ENCODE data around the gene RPS14. TPM values are rescaled to one million over a fixed set of nuclear protein-coding genes. Genes with fewer than 3 reads are reported as not detected.
"Not testable (repeated sequence)": the region's sequence is repeated elsewhere in the genome, so short reads cannot be mapped to it uniquely, and the experiment has no call there.

Gene RPS14
- total RNA-seq, 1 donor from 2014 or later = 1,424 TPM

DNA sequence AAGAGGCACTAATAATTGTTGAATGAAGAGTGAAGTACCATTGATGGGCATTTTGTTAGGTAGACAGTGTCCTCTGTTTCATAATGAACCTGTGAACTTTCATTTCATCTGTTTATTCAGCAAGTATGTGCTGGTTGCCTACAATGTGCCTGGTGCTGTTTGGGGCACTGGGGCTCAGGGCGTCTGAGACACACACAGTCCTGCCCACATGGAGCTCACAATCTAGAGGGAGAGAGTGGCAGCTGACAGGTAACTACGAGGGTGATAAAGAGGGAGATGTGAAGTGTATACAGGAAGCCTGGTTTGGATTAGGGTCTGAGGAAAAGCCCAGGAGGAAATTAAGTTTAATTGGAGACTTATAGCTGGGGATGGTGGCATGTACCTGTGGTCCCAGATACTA, 29.9 kb upstream of the RPS14 start:
- DNase-seq (ENCODE audit: low spot score) = no peak

DNA sequence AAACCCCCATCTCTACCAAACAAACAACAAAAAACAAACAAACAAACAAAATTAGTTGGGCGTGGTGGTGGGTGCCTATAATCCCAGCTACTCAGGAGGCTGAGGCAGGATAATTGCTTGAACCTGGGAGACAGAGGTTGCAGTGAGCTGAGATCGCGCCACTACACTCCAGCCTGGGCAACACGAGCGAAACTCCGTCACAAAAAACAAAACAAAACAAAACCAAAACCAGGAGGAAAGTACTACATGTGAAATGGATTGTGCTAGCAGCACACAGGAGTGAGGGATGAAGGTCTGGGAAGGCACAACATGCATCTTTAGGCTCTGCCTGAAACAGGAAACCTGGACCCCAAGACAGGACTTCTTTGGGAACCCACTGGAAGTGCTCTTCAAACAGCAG, 27.0 kb upstream of the RPS14 start:
- DNase-seq (ENCODE audit: low spot score) = not testable (repeated sequence)

DNA sequence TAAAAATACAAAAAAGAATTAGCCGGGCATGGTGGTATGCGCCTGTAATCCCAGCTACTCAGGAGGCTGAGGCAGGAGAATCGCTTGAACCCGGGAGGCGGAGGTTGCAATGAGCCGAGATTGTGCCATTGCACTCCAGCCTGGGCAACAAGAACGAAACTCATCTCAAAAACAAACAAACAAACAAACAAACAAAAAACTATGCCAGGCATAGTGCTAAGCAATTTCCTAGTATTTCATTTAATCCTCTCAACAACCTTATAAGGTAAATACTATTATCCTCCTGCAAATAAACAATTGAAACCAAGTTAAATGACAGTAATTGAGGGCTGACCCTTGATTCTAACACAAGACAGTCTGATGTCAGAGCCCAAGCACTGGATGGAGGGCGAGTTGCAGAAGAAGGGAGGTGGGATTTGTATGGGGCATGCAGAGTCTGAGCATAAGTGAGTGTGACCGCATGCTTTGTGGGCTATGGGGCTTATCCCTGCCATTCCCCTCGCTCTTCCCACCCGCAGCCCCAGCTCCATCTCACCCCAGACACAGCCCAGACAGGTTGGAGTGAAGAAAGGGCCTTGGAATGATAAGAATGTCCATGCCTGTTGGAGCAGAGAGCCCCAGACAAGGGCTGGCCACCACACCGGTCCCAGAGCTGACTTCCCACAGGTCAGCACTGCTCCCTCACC, 24.3 kb upstream of the RPS14 start:
- no peak for DNase-seq (ENCODE audit: low spot score)

DNA sequence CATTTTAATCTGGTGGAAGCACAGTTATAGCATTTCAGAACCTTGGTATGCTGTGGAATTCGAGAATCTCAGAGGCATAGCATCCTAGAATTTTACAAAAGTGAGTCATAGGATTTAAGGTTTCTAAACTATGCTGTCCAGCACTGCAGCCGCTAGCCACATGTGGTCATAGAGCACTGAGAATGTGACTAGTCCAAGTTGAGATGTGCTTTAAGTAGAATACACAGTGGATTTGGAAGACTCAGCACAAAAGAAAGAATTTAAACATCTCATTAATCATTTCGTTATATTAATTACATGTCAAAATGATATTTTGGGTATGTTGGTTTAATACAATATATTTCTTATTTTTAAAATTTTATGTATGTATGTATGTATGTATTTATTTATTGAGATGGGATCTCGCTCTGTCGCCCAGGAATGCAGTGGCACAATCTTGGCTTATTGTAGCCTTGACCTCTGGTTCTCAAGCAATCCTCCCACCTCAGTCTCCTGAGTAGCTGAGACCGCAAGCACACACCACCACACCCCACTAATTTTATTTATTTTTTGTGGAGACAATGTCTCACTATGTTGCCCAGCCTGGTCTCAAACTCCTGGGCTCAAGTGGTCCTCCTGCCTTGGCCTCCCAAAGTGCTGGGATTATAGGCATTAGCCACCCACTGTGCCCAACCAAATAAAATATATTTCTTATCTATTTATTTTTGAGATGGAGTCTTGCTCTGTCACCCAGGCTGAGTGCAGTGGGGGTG, 20.4 kb upstream of the RPS14 start:
- DNase-seq (ENCODE audit: low spot score) = no peak

DNA sequence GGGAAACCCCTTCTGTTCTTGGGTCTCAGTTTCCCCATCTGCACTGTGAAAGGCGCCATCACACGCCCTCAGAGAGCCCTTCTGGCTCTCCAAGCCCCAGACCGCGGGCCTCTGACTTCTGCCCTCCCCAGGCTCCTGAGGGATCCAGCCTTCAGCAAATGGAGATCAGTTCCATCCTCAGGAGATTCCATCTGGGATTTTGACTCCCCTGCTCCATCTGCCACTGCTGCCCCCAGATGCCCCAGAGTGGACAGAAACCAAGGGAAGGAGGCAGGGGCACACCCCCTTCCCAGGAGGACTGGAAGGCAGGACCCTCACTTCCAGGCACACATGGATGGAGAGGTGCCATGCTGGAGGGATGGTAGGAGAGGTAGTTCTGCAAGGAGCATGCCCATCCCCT, 18.7 kb upstream of the RPS14 start:
- no peak for DNase-seq (ENCODE audit: low spot score)

DNA sequence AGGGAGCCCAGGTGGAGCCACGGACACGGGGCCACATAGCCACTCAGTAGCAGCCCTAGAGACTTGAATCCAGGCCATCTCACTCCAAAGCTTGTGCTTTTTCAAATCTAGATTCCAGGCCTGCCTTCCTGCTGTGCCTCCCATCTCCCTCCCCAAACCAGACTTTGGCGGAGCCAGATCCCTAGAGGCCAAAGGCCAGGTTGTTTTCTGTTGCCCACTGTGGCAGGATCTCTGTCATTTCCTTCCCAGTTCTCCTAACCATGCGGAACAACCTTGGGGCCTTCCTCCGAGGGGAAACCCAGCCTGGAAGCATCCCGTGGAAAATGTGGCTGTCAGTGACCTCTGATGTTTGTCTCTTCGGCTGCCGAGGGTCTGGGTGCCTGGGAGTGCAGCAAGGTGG, 16.4 kb upstream of the RPS14 start:
- DNase-seq (ENCODE audit: low spot score) = no peak

DNA sequence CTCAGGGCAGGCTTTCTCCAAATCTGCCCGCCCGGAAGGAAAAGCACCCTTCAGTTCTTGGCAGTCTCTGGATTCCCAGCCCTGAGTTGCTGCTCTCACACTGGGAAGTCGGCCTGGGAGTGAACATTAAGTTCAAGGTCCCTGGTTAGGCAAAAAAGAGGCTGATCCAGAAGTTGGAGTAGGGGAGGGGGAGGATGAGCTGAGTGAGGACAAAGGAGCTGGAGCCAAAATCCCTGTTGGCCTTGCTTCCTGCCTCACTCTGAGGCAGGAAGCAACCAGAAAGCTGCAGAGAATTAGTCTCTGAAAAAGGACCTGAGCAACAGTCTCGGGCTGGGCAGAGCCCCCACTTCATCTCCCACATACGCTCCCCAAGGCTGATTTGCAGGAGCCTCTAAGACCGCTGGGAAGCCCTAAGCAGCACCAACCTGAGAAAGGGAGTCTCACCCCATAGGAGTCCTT, 15.0 kb upstream of the RPS14 start:
- DNase-seq (ENCODE audit: low spot score) = no peak

DNA sequence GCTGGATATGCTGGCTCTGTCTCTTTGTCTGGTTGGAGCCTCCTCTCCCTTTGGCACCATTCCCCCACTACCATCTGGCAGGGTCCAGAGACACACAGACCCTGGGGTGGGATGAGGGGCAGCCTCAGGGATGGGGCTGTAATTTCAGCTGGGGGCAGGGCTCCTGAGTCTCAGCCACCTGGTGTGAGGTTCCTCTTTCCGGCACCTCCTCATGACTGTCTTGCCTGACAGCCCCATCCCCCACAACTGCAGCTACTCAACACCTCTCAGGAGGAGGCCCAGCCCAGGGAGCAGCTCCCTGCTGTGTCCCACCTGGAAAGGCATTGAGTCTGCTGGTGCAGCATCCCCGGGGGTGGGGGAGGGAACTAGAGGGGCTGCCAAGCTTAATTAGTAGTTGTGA, 11.7 kb upstream of the RPS14 start:
- no peak for DNase-seq (ENCODE audit: low spot score)

DNA sequence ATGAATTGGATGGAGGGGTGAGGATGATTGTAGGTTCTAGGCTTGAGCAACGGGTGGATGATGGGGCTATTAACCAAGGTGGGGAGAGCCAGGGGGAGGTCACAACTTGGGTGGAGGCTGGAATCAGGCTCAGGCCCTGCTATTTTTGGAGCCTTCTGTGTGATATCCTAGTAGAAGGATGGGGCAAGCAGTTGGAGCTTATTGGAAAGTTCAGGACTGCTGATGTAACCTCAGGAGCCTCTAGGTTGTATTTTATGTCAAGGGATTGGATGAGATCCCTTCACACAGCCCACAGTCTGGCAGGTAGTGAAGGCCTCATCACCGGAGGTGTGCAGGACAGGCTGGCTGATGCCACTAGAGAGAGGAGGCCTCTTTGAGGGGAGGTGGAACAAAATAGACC, 11.2 kb upstream of the RPS14 start:
- no peak for DNase-seq (ENCODE audit: low spot score)

DNA sequence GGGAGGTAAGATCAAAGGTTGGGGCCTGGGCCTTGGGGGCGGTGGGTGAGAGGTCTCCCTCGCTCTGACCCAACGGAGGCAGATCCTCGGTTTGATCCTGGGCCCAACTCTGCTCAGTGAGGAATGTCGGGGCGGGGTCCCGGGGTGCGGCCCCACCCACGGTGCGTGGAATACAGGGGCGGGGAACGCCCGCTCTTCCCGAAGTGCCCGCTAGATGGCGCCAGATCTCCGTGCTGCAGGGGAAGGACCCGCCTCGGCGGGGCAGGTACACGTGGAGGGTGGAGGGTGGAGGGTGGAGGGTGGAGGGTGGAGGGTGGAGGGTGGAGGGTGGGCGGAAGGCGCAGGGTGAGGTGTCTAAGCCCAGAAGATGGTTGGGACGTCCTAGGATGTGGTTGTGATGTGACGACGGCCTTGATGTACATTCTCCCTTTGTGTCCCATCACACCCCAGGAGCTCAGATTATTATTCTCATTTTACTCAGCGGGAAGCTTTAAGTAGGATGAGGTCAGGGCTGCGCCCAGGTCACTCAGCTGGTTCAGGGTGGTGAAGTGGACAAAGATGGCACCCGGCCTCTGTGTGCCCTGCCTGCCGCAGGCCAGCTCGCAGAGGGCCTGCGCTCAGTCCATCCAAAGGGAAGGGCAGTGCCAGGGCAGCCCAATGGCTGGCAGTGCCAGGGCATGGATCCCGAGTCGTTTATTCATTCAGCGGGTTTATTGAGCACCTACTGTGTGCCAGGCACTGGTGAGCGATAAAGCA, 9.4 kb upstream of the RPS14 start:
- peak; percentile 71 for DNase-seq (ENCODE audit: low spot score)

DNA sequence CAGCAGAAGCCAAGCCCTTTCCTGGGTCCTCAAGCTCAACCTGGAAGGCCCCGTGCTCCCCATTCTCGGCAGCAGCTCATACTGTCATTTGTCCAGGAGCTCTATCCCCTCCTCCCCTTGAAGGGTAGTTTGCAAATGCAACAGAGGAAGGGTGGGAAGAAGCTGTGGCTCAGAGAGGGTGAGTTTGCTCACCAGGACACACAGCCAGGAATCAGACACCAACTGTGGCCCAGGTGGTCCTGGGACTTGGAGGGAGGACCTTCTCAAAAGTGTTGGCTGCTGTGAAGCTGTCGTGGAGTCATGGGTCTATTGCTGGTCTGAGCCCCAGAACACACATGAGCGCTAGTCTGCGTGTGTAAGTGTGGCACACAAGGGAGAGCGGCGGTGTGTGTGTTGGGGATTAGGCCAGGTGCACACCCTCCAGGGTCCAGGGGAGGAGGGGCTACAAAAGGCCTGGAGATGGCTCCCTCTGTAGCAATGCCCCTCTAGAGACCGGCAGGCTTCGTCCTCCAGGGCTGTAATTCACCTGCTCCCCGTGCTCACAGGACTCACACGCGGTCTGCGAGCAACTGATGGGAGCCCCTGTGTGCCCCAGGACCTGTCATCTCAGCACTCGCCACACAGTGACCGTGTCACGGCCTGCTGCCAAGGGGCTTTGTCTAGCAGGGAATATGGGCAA, 8.2 kb upstream of the RPS14 start:
- DNase-seq (ENCODE audit: low spot score) = no peak

DNA sequence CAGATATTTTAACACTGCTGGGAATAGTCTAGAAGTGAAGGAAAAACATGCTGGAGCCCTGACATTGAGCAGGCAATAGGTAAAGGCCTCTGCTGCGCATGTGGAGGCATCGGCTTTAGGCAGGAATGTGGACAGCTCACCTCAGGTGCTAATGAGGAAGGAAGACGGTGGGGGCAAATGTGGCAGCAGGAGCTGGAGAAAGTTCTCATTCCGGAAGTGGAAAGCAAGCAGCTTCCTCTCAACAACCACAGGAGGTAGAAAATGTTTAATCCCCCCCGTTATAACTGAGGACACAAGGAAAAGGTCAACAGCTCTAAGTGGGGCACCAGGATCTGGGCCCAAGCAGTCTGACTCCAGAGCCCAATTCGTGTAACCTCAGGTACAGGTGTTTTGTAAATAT, 7.6 kb upstream of the RPS14 start:
- no peak for DNase-seq (ENCODE audit: low spot score)

DNA sequence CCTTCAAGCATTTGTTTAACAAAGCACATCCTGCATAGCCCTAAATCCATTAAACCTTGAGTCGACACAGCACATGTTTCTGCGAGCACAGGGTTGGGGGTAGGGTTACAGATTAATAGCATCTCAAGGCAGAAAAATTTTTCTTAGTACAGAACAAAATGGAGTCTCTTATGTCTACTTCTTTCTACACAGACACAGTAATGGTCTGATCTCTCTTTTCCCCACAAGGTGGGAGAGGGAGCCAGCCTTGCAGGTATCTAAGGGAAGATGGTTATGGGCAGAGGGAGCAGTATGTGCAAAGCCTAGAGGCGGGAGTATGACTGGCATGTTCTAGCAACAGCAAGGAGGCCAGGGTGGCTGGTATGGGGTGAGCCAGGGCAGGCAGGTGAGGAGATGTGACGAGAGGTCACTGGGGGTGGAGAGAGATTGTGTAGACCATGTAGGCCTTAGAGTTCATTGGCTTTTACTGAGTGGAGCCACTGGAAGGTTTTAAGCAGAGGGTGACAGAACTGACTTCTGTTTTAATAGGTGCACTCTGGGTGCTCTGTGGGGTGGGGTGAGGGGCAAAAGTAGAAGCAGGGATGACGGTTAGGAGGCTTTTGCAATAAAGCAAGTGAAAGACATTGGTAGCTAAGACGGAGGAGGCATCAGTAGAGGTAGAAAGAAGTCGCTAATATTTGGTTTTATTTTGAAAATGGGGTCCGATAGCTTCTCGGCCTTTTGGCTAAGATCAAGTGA, 5.1 kb upstream of the RPS14 start:
- DNase-seq (ENCODE audit: low spot score) = no peak

DNA sequence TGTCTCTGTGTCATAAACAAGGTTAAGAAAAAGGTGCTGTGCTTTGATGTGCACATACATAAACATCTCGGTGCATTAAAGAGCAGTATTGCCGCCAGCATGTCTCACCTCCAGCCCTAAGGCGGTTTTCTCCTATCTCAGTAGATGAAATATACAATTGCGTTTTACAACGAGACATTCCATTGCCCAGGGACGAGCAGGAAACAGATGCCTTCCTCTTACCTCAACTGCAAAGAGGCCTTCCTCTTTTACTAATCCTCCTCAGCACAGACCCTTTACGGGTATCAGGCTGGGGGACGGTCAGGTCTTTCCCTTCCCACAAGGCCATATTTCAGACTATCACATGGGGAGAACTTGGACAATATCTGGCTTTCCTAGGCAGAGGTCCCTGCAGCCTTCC, 4.5 kb upstream of the RPS14 start:
- not testable (repeated sequence) for DNase-seq (ENCODE audit: low spot score)

DNA sequence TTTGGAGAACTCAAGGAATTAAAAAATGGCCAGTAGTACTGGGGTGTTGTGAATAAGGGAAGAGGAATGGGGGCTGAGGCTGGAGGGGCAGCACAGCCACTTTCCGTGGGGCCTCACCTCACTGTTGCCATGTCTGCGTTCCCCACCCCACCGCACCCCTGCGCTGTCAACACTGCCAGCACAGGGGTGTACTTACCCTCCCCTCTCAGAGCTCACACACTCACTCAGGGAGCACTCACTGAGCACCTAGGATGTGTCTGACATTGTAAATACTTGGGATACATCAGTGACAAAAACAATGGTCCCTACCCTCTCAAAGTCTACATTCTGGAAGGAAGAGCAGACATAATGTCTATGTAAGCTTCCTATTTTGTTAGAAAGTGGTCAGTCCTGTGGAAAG, 3.4 kb upstream of the RPS14 start:
- no peak for DNase-seq (ENCODE audit: low spot score)

DNA sequence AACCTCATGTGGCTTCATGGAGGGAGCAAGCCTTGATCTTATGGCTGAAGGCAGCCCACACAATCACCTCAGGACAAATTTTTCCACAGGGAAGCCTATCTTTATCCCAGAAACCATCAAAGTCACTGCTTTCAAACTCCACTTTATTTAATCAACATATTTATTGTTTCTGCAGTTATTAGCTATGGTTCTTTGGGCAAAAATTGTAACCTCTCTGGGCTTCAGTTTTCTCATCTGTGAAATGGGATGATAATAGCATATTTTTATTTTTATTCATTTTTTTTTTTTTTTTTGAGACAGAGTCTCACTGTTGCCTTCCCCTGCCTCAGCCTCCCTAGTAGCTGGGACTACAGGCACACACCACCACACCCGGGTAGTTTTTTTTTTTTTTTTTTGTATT, 2.1 kb upstream of the RPS14 start:
- DNase-seq (ENCODE audit: low spot score) = no peak

DNA sequence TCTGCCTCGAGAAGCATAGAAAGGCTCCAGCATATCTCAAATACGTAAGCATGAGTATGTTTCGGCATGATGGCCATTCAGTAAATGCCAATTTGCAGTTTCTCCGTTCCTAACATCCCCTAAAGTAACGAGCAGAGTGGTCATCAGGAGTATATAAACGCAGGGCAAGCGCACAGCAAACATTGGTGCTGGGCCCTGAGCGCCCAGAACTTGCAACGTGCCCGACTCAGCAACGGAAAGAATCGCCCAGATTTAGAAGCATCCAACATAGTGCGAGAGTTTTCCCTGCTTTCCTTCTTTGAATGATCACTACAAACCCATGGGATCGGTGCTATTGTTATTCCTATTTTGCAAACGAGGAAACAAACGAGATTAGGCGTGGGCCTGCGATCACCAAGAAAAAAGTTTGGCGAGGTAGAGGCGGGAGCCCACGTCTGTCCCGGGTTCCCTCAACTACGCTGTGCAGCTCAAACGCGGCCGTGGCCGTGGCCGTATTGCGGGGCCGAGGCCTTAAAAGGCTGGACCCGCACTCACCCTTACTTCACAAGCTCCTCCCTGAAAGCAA, 505 bp downstream of the RPS14 start:
- DNase-seq (ENCODE audit: low spot score) = no peak

DNA sequence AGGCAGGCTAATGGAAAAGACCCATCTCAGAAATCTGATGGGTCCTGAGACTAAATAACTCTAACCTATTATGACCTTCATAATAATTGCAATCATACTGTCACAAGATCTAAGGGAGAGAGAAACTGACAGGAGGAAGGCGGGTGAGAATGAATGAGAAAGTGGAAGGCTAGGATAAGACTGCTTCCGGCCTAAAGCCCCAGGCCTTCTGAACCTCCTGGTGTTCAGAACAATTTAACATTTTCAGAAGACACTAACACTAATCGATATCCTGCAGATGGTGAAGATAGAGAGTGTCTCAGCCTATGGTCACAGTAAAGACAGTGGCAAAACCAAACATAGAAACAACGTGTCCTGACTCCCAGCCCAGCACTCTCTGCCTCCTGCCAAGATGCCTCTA, 1.2 kb downstream of the RPS14 start:
- no peak for DNase-seq (ENCODE audit: low spot score)

DNA sequence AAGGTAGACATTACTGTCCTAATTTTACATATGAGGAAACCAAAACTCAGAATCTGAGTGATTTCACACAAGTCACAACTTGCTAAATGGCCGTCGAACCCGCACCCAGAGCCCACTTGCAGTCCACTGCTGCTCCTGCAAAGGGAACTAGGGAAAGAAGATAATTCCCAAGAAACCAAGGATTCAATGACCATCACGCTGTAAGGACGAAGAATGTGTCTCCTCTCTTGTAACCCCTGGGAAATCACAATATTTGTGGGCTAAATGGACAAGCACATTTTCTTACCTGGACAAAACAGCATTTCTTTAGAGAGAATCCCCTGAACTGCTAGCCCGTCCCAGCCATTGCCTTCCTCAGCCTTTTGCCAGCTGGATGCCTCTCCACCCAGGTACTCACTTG, 2.4 kb downstream of the RPS14 start:
- no peak for DNase-seq (ENCODE audit: low spot score)

DNA sequence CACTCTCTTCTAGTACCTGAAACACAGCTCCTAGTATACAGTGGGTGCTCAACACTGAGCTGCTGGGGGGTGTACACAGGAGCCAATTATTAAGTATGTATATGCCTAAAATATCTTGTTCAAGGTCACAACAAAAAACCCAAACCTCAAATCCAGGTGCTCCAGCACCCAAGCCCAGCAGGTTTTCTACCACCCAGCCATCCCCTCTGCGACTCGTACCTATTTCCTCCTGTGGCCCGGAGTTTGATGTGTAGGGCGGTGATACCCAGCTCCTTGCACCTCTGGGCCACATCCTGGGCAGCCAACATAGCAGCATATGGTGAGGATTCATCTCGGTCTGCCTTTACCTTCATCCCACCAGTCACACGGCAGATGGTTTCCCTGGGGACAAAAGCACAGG, 3.0 kb downstream of the RPS14 start:
- DNase-seq (ENCODE audit: low spot score) = no peak

DNA sequence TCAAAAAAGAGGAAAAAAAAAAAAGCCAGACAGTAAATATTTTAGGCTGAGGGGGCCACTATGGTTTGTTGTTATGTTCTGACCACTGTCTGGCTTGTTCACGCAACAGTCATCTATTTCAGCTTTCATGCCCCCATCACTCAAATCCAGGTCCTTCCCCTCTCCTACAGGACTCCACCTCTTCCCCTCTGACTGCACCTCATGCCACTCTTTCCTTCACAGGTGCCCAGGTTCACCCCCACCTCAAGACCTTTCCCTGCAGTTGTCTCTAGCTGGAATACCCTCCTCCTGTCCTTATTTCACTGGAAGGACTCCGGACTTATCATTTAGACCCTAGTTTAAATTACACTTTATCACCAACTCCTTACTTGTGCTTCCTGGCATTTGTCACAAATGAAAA, 3.5 kb downstream of the RPS14 start:
- DNase-seq (ENCODE audit: low spot score) = no peak
